ENCODE measurements around the gene PHF21B. TPM values are rescaled to one million over a fixed set of nuclear protein-coding genes. Genes with fewer than 3 reads are reported as not detected.

Gene PHF21B
- total and polyA plus RNA-seq, 2 experiments from 2014 or later = 20.6 to 149 TPM

DNA sequence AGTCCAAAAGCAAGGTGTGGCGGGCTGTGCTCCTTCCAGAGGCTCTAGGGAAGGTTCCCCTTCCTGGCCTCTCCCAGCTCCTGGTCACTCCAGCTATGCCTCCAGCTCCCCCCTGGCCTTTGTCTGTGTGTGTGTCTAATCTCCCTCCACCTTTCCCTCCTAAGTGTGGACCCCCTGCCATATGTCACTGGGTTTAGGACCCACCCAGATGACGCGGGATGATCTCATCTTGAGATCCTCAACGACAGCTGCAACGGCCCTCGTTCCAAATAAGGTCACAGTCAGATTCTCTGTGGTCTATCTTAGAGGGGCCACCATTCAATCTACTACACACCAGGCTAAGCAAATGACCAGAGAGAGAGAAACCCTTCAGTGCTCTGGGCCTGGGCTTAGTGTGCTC, 149.5 kb downstream of the PHF21B start (continued):
- TF ChIP-seq, protein P1, sequence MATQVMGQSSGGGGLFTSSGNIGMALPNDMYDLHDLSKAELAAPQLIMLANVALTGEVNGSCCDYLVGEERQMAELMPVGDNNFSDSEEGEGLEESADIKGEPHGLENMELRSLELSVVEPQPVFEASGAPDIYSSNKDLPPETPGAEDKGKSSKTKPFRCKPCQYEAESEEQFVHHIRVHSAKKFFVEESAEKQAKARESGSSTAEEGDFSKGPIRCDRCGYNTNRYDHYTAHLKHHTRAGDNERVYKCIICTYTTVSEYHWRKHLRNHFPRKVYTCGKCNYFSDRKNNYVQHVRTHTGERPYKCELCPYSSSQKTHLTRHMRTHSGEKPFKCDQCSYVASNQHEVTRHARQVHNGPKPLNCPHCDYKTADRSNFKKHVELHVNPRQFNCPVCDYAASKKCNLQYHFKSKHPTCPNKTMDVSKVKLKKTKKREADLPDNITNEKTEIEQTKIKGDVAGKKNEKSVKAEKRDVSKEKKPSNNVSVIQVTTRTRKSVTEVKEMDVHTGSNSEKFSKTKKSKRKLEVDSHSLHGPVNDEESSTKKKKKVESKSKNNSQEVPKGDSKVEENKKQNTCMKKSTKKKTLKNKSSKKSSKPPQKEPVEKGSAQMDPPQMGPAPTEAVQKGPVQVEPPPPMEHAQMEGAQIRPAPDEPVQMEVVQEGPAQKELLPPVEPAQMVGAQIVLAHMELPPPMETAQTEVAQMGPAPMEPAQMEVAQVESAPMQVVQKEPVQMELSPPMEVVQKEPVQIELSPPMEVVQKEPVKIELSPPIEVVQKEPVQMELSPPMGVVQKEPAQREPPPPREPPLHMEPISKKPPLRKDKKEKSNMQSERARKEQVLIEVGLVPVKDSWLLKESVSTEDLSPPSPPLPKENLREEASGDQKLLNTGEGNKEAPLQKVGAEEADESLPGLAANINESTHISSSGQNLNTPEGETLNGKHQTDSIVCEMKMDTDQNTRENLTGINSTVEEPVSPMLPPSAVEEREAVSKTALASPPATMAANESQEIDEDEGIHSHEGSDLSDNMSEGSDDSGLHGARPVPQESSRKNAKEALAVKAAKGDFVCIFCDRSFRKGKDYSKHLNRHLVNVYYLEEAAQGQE (IDR thresholded peaks at IDR 0.05; ENCODE audit: unreplicated experiment) = no peak
- no peak for TF ChIP-seq ZNF331 (CRISPR knock-in tag; IDR thresholded peaks at IDR 0.05; ENCODE audit: low read depth)
- TF ChIP-seq STAT1 (IDR thresholded peaks at IDR 0.05; ENCODE audit: unreplicated experiment) = no peak
- TF ChIP-seq, protein P2, sequence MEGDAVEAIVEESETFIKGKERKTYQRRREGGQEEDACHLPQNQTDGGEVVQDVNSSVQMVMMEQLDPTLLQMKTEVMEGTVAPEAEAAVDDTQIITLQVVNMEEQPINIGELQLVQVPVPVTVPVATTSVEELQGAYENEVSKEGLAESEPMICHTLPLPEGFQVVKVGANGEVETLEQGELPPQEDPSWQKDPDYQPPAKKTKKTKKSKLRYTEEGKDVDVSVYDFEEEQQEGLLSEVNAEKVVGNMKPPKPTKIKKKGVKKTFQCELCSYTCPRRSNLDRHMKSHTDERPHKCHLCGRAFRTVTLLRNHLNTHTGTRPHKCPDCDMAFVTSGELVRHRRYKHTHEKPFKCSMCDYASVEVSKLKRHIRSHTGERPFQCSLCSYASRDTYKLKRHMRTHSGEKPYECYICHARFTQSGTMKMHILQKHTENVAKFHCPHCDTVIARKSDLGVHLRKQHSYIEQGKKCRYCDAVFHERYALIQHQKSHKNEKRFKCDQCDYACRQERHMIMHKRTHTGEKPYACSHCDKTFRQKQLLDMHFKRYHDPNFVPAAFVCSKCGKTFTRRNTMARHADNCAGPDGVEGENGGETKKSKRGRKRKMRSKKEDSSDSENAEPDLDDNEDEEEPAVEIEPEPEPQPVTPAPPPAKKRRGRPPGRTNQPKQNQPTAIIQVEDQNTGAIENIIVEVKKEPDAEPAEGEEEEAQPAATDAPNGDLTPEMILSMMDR (conservative IDR thresholded peaks at IDR 0.05; ENCODE audit: low read depth in 2 of 2) = no peak
- TF ChIP-seq EZH2 (IDR thresholded peaks at IDR 0.05; ENCODE audit: low read depth, unreplicated experiment) = no peak

DNA sequence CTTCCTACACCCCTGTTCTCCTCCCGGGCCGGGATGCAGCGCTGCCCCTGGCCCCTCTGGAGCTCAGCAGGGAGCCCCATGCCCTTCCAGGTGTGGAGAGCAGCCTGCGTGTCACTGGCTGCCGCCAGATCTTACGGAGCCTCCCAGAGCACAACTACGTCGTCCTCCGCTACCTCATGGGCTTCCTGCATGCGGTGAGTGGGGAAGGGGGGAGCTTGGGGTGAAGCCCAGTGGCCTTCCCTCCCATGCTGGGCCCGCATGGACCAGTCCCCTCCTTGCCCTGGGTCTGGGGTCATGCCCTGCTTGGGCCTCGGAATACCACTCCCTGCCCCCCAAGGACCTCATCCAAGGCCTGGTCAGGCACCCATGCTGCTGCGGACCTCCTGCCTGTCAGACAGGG, 150.2 kb downstream of the PHF21B start:
- no peaks in the 10 kb centered on the region; the same call in 1 of the 2 replicates for H3K36me3 ChIP-seq (ENCODE audit: insufficient read depth)
- H3K36me3 Mint-ChIP-seq (ENCODE audit: low read depth) = peaks cover 48% of the 10 kb centered on the region
- no peak for ATAC-seq
- H3K4me3 Mint-ChIP-seq = no peak overlapping the region
- no peak overlapping the region for H2AFZ ChIP-seq
- no peaks in the 10 kb centered on the region for H3K9me2 ChIP-seq (ENCODE audit: insufficient read depth)
- H4K20me1 ChIP-seq (replicated peaks; ENCODE audit: insufficient read depth) = no peaks in the 10 kb centered on the region
- H3K27me3 ChIP-seq (ENCODE audit: insufficient read depth) = no peaks in the 10 kb centered on the region
- no peaks in the 10 kb centered on the region for H3F3A ChIP-seq (replicated peaks; ENCODE audit: low read depth)
- H3K27ac Mint-ChIP-seq = no peak overlapping the region
- H3K4me2 ChIP-seq = no peak overlapping the region
- no peaks in the 10 kb centered on the region; the same call in 2 of the 3 replicates for H3K4me1 Mint-ChIP-seq
- H3K9me3 Mint-ChIP-seq = no peaks in the 10 kb centered on the region; the same call in 2 of the 3 replicates
- H3K4me1 ChIP-seq (ENCODE audit: insufficient read depth) = no peaks in the 10 kb centered on the region
- H3K79me2 ChIP-seq (replicated peaks; ENCODE audit: insufficient read depth) = no peaks in the 10 kb centered on the region
- peaks cover 14% of the 10 kb centered on the region for H3K27me3 Mint-ChIP-seq (ENCODE audit: insufficient read depth, low read depth, poor library complexity)
- no peak for DNase-seq (ENCODE audit: low spot score)
- no peak overlapping the region for H3K27ac ChIP-seq (ENCODE audit: low read depth)
- no peak overlapping the region for H3K4me3 ChIP-seq
- TF ChIP-seq EZH2 (IDR thresholded peaks at IDR 0.05; ENCODE audit: low read depth, unreplicated experiment) (no peak), ZNF114 (CRISPR knock-in tag; IDR thresholded peaks at IDR 0.05) (no peak), ZNF331 (CRISPR knock-in tag; IDR thresholded peaks at IDR 0.05; ENCODE audit: low read depth) (no peak), NANOG (IDR thresholded peaks at IDR 0.05; ENCODE audit: borderline replicate concordance) (no peak), CREB1 (CRISPR knock-in tag; IDR thresholded peaks at IDR 0.05; ENCODE audit: low read depth) (no peak), EZH2phosphoT487 (IDR thresholded peaks at IDR 0.05; ENCODE audit: unreplicated experiment) (no peak), POLR2AphosphoS5 (IDR thresholded peaks at IDR 0.05; ENCODE audit: low read depth) (no peak)
- TF ChIP-seq, protein P3, sequence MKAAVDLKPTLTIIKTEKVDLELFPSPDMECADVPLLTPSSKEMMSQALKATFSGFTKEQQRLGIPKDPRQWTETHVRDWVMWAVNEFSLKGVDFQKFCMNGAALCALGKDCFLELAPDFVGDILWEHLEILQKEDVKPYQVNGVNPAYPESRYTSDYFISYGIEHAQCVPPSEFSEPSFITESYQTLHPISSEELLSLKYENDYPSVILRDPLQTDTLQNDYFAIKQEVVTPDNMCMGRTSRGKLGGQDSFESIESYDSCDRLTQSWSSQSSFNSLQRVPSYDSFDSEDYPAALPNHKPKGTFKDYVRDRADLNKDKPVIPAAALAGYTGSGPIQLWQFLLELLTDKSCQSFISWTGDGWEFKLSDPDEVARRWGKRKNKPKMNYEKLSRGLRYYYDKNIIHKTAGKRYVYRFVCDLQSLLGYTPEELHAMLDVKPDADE (IDR thresholded peaks at IDR 0.05) = no peak
- TF ChIP-seq, protein P4, sequence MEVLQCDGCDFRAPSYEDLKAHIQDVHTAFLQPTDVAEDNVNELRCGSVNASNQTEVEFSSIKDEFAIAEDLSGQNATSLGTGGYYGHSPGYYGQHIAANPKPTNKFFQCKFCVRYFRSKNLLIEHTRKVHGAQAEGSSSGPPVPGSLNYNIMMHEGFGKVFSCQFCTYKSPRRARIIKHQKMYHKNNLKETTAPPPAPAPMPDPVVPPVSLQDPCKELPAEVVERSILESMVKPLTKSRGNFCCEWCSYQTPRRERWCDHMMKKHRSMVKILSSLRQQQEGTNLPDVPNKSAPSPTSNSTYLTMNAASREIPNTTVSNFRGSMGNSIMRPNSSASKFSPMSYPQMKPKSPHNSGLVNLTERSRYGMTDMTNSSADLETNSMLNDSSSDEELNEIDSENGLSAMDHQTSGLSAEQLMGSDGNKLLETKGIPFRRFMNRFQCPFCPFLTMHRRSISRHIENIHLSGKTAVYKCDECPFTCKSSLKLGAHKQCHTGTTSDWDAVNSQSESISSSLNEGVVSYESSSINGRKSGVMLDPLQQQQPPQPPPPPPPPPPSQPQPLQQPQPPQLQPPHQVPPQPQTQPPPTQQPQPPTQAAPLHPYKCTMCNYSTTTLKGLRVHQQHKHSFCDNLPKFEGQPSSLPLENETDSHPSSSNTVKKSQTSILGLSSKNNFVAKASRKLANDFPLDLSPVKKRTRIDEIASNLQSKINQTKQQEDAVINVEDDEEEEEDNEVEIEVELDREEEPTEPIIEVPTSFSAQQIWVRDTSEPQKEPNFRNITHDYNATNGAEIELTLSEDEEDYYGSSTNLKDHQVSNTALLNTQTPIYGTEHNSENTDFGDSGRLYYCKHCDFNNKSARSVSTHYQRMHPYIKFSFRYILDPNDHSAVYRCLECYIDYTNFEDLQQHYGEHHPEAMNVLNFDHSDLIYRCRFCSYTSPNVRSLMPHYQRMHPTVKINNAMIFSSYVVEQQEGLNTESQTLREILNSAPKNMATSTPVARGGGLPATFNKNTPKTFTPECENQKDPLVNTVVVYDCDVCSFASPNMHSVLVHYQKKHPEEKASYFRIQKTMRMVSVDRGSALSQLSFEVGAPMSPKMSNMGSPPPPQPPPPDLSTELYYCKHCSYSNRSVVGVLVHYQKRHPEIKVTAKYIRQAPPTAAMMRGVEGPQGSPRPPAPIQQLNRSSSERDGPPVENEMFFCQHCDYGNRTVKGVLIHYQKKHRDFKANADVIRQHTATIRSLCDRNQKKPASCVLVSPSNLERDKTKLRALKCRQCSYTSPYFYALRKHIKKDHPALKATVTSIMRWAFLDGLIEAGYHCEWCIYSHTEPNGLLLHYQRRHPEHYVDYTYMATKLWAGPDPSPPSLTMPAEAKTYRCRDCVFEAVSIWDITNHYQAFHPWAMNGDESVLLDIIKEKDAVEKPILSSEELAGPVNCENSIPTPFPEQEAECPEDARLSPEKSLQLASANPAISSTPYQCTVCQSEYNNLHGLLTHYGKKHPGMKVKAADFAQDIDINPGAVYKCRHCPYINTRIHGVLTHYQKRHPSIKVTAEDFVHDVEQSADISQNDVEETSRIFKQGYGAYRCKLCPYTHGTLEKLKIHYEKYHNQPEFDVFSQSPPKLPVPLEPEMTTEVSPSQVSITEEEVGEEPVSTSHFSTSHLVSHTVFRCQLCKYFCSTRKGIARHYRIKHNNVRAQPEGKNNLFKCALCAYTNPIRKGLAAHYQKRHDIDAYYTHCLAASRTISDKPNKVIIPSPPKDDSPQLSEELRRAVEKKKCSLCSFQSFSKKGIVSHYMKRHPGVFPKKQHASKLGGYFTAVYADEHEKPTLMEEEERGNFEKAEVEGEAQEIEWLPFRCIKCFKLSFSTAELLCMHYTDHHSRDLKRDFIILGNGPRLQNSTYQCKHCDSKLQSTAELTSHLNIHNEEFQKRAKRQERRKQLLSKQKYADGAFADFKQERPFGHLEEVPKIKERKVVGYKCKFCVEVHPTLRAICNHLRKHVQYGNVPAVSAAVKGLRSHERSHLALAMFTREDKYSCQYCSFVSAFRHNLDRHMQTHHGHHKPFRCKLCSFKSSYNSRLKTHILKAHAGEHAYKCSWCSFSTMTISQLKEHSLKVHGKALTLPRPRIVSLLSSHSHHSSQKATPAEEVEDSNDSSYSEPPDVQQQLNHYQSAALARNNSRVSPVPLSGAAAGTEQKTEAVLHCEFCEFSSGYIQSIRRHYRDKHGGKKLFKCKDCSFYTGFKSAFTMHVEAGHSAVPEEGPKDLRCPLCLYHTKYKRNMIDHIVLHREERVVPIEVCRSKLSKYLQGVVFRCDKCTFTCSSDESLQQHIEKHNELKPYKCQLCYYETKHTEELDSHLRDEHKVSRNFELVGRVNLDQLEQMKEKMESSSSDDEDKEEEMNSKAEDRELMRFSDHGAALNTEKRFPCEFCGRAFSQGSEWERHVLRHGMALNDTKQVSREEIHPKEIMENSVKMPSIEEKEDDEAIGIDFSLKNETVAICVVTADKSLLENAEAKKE (CRISPR knock-in tag; IDR thresholded peaks at IDR 0.05) = no peak
